VCaP (cell line): ENCODE data around the gene SLX4IP.

Experiments
- H3K27ac ChIP-seq: fragments of 450-650 bp; 2 replicates; pipeline ENCODE4 v1.5.1; 2017
- TF ChIP-seq, protein P1 (sequence below): fragments of 450-650 bp; conservative IDR thresholded peaks from 2 replicates; pipeline ENCODE4 v1.5.1; 2017; ENCODE audit warnings: mild to moderate bottlenecking, moderate library complexity

Gene SLX4IP

DNA sequence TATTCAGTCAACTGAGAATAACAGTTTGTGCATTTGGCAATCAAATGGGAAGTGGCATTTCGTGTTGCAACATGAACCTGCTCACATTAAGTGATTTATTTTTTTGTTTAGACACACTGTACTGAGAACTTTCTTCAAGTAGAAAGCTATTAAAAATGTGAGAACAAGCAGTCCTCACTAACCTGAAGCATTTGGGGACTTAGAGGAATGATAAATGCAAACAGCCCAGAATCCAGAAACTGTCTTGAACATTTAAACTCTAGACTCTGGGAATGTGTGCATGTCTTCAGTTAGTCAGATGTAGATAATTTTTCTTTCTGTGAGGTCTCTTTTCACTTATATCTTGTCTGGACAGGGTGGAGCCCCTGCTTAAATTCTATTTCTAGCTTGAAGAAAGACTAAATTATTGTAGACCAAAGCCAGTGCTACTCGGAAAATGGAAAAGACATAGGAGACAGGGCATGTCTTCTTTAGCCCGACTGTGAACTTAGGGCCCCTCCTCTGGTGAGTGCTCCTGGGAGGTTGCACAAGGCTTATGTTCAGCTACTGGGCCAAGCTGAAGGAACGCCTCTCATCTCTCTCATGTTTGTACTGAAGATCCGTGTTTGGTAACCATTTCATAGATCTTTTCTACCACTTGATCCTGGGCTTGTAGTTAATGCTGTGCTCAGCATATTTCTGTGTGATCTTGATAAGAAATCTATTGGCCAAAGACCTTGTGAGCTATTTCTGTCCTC lies 70.1 kb downstream of the SLX4IP start:
- TF ChIP-seq, protein P1, sequence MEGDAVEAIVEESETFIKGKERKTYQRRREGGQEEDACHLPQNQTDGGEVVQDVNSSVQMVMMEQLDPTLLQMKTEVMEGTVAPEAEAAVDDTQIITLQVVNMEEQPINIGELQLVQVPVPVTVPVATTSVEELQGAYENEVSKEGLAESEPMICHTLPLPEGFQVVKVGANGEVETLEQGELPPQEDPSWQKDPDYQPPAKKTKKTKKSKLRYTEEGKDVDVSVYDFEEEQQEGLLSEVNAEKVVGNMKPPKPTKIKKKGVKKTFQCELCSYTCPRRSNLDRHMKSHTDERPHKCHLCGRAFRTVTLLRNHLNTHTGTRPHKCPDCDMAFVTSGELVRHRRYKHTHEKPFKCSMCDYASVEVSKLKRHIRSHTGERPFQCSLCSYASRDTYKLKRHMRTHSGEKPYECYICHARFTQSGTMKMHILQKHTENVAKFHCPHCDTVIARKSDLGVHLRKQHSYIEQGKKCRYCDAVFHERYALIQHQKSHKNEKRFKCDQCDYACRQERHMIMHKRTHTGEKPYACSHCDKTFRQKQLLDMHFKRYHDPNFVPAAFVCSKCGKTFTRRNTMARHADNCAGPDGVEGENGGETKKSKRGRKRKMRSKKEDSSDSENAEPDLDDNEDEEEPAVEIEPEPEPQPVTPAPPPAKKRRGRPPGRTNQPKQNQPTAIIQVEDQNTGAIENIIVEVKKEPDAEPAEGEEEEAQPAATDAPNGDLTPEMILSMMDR: no peak
- H3K27ac ChIP-seq: no peak overlapping the region; the same call in 1 of the 2 replicates

DNA sequence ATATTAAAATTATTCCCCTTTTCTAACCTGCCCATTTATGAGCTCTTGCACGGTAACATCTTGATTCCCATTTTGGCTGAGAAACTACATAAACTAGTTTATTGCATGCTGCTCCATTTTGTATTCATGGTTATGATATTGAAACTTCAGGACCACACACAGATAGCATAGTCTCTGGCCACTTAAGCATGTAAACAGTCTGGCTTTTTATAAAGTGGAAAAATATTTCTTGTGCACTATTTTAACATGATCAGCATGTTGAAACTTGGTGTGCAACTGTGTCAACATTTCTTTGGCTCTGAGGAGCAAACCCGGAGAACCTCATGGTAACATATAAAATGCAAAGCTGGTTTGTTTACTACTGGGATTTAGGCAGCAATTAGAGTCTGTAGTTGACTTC lies 70.7 kb downstream of the SLX4IP start:
- H3K27ac ChIP-seq: peak overlapping the region; percentile 9; the same call in 1 of the 2 replicates
- TF ChIP-seq, protein P1: no peak

DNA sequence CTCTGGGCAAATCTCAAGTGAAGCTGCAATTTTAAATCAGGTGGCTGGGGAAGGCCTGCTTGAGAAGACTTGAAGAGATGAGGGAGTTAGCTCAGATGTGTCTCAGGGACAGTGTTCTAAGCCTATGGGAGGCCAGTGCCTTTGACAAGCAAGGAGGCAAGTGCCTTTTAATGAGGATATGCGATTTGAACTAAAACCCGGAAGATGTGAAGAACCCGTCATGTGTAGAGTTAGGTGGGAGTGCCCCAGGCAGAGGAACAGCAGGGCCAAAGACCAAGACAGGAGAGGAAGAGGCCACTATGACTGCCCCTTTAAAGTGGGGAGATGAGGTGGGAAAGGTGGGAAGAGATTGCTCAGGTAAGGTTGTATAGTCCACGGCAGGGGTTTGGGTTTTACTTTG lies 71.9 kb downstream of the SLX4IP start:
- TF ChIP-seq, protein P1: no peak
- no peak overlapping the region for H3K27ac ChIP-seq

DNA sequence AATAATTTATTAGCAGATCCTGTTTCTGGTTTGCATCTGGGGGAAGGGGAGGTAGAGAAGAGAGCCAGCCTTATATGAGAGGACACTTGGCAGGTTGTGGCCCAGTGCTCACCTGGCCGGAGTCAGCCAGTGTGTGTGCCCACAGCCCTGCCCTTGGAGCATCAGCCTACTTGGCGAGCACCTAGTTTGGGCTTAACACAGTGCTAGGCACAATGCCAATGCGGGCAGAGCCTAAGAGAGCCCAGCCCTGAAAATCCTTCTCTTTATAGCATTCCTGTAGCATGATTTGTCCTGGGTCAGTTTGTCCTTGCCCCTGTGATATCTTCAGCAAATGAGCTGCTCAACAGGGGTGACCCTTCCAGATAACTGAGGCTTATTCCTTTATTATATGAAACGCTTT lies 73.0 kb downstream of the SLX4IP start:
- H3K27ac ChIP-seq: no peak overlapping the region
- TF ChIP-seq, protein P1: no peak

DNA sequence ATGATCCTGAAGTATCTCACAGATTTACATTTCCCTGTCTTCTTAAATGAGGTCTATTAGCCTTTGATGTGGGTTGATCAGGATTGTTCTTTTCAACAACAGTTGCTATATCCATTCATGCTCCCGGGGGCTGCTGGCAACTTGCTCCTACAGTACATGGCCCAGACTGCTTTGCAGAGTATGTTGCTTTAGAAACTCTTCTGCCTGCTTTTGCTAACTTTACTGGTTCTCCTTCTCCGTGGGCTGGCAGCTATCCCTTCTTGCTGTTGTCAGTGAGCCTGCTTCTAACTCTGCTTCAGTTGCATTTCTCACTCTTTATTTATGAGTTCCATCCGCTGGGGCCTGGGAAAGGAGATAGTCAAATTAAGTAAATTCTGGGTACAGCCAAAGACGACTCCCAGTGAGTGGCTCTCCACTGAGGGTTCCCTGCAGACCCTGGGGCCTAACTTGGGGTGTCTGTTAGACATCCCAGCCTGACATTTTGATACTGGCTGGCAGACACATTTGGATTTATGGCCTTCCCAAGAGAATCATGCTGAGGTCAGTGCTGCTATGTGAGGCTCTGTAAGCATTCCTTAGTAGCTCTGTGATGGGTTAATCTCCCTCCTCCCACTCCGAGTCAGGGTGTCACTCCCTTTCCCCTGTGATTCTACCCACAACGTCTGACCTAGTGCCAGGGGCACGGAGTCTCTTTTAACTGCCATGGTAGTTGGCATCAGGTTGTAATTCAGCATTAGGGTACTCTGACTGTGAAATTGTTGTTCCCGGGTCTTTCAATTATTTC lies 73.6 kb downstream of the SLX4IP start:
- no peak overlapping the region for H3K27ac ChIP-seq
- TF ChIP-seq, protein P1: no peak

DNA sequence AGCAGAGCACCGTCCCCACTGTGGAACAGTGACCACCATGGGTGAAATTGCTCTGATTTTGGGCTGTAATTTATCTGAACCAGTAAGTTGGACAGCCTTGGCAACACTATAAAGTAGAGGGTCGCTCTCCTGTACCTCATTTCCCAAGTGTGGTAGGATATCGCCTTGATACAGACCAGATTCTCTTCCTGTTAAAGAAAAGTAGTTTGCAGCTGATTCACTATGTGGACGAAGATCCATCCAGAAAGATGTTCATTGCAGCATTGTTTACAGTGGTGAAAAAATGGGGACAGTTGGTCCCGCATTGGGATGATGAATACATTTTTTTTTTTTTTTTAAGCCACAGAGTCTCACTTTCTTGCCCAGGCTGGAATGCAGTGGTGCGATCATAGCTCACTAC lies 74.3 kb downstream of the SLX4IP start:
- no peak overlapping the region for H3K27ac ChIP-seq
- TF ChIP-seq, protein P1: no peak

DNA sequence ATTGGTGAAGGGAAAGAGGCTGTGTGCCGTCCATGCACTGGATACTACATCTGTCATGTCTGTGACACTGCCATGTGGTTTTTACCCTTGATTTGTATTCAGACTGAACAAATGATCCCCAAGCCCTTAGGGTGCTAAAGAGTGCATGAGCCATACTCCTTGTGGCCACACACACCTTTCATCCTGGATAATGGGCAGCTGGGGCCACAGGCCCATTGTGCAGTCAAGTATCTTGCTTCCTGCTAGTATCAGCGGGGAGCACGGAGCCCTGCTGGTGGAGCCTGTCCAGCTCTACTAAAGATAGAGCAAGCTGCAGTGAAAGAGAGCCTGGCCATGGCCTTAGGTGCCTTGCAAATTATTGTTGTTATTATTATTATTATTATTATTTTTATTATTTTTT lies 75.1 kb downstream of the SLX4IP start:
- no peak overlapping the region for H3K27ac ChIP-seq
- TF ChIP-seq, protein P1: no peak
